Common myeloid progenitor, CD34-positive (primary cell): ENCODE results near the gene MBD5.
"Not testable (repeated sequence)": the region's sequence is repeated elsewhere in the genome, so short reads cannot be mapped to it uniquely, and the experiment has no call there.

Experiments
- CTCF ChIA-PET: fragments of 350-600 bp; sonication (Branson Sonifier 250); formaldehyde crosslinking; loops from one replicate; lab custom pipeline; 2021; ENCODE audit warnings: antibody characterized with exemption; lab: Charles Lee
- POLR2A ChIA-PET: fragments of 350-600 bp; sonication (Branson Sonifier 250); formaldehyde crosslinking; loops from one replicate; lab custom pipeline; 2021; ENCODE audit warnings: antibody characterized with exemption; lab: Charles Lee
- DNase-seq, 3 donors: peaks; one replicate each; pipeline versions ENCODE4 v3.0.0 to v3.0.0-alpha.2; 2013
- H3K27ac ChIP-seq, 2 experiments: 1 replicate in 1 of 2; 2 replicates in 1 of 2; pipeline ENCODE4 v1.7.0; 2013; ENCODE audit warnings: inconsistent platforms in 2 of 2, low read length in 2 of 2, mild to moderate bottlenecking in 2 of 2, low read depth in 1 of 2, moderate library complexity in 1 of 2; ENCODE audit not compliant: severe bottlenecking in 2 of 2, insufficient read depth in 1 of 2, poor library complexity in 1 of 2
- H3K27me3 ChIP-seq, 5 experiments: replicated peaks in 2 of 5; 1 replicate in 3 of 5; 2 replicates in 2 of 5; pipeline versions ENCODE4 v1.6.1 to v1.7.0; 2013; ENCODE audit warnings: low read length in 4 of 5, mild to moderate bottlenecking in 2 of 5, moderate library complexity in 2 of 5, inconsistent platforms in 1 of 5; ENCODE audit not compliant: insufficient read depth in 5 of 5, control insufficient read depth in 4 of 5
- H3K36me3 ChIP-seq, 4 experiments: 1 replicate in 2 of 4; 2 replicates in 2 of 4; pipeline versions ENCODE4 v1.6.1 to v1.7.0; 2013; ENCODE audit warnings: low read length in 3 of 4, control low read depth in 1 of 4, mild to moderate bottlenecking in 1 of 4; ENCODE audit not compliant: control insufficient read depth in 4 of 4, insufficient read depth in 4 of 4
- H3K4me1 ChIP-seq, 4 experiments: 1 replicate in 3 of 4; 2 replicates in 1 of 4; pipeline versions ENCODE4 v1.6.1 to v1.7.1; 2013; ENCODE audit warnings: low read length in 3 of 4, mild to moderate bottlenecking in 3 of 4, control low read depth in 1 of 4, inconsistent platforms in 1 of 4, moderate library complexity in 1 of 4; ENCODE audit not compliant: control insufficient read depth in 4 of 4, insufficient read depth in 4 of 4; ENCODE audit errors: control extremely low read depth in 1 of 4
- H3K4me3 ChIP-seq, 7 experiments: 1 replicate in 4 of 7; 2 replicates in 3 of 7; pipeline versions ENCODE4 v1.5.1 to v1.7.0; 2013; ENCODE audit warnings: mild to moderate bottlenecking in 7 of 7, low read length in 6 of 7, moderate library complexity in 6 of 7, inconsistent platforms in 2 of 7, low read depth in 2 of 7, control low read depth in 1 of 7; ENCODE audit not compliant: insufficient read depth in 4 of 7, control insufficient read depth in 1 of 7; ENCODE audit errors: extremely low read depth in 1 of 7
- H3K9me3 ChIP-seq, 5 experiments: 1 replicate in 4 of 5; 2 replicates in 1 of 5; pipeline versions ENCODE4 v1.6.1 to v1.7.1; 2013; ENCODE audit warnings: low read length in 4 of 5, mild to moderate bottlenecking in 2 of 5, inconsistent platforms in 1 of 5, low read depth in 1 of 5, moderate library complexity in 1 of 5; ENCODE audit not compliant: control insufficient read depth in 4 of 5, insufficient read depth in 2 of 5; ENCODE audit errors: control extremely low read depth in 1 of 5
- WGBS: methylation state at CpG from one replicate; pipeline ENCODE4 v1.1.5; 2013; ENCODE audit not compliant: insufficient coverage; 5-methylcytosine and 5-hydroxymethylcytosine counted together

The MBD5 gene

GRCh38 chr2:147994965-147995364, 25.9 kb upstream of the MBD5 start:
- H3K27me3 ChIP-seq, CTCF ChIA-PET, H3K4me1 ChIP-seq, H3K4me3 ChIP-seq, POLR2A ChIA-PET, H3K27ac ChIP-seq, DNase-seq: not testable (repeated sequence)
- WGBS, result 99% methylated on average over 7 of the region's 7 CpGs
- Histone ChIP-seq H3K36me3 (peaks cover 4 to 17% (median 15%) of the 10 kb centered on the region in 4 experiments), H3K9me3 (peaks cover 0 to 17% (median 5%) of the 10 kb centered on the region in 5 experiments)

GRCh38 chr2:147996828-147997227, 24.1 kb upstream of the MBD5 start:
- DNase-seq, result no peak
- CTCF ChIA-PET, result no interaction called here
- POLR2A ChIA-PET, result no interaction called here
- H3K4me3 ChIP-seq, result no peak overlapping the region
- H3K4me1 ChIP-seq, result no peaks in the 10 kb centered on the region
- H3K9me3 ChIP-seq, result peaks cover 0 to 17% (median 5%) of the 10 kb centered on the region in 5 experiments
- no peaks in the 10 kb centered on the region for H3K27me3 ChIP-seq
- peaks cover 4 to 17% (median 15%) of the 10 kb centered on the region in 4 experiments for H3K36me3 ChIP-seq
- no peak overlapping the region for H3K27ac ChIP-seq

GRCh38 chr2:147998203-147998602, 22.7 kb upstream of the MBD5 start:
- no peaks in the 10 kb centered on the region for H3K27me3 ChIP-seq
- no peak overlapping the region for H3K27ac ChIP-seq
- CTCF ChIA-PET, result interaction anchor here (0.9 to 2.1 kb wide), 2 partner anchors 10 to 19 kb away, joined by 3 to 6 read pairs; no protein-coding TSS in a partner anchor
- H3K4me1 ChIP-seq, result no peaks in the 10 kb centered on the region
- DNase-seq, result no peak
- H3K9me3 ChIP-seq, result peaks cover 0 to 19% (median 5%) of the 10 kb centered on the region in 5 experiments
- H3K4me3 ChIP-seq, result no peak overlapping the region
- 100% methylated on average over 3 of the region's 4 CpGs for WGBS
- POLR2A ChIA-PET, result no interaction called here
- peaks cover 4 to 17% (median 15%) of the 10 kb centered on the region in 4 experiments for H3K36me3 ChIP-seq

GRCh38 chr2:147999126-147999525, 21.8 kb upstream of the MBD5 start:
- no peaks in the 10 kb centered on the region for H3K27me3 ChIP-seq
- no peak overlapping the region for H3K27ac ChIP-seq
- no peaks in the 10 kb centered on the region for H3K4me1 ChIP-seq
- no peak for DNase-seq
- no peak overlapping the region for H3K4me3 ChIP-seq
- CTCF ChIA-PET, result interaction anchor here (1.2 to 2.1 kb wide), 3 partner anchors 9 to 511 kb away, joined by 3 to 6 read pairs (median 4); no protein-coding TSS in a partner anchor
- POLR2A ChIA-PET, result no interaction called here
- peaks cover 0 to 21% (median 5%) of the 10 kb centered on the region in 5 experiments for H3K9me3 ChIP-seq
- 100% methylated on average over 1 of the region's 2 CpGs for WGBS
- peaks cover 4 to 17% (median 15%) of the 10 kb centered on the region in 4 experiments for H3K36me3 ChIP-seq

GRCh38 chr2:148000095-148000494, 20.8 kb upstream of the MBD5 start:
- Histone ChIP-seq H3K36me3 (peaks cover 3 to 16% (median 12%) of the 10 kb centered on the region in 4 experiments), H3K4me3 (no peak overlapping the region), H3K27me3 (no peaks in the 10 kb centered on the region), H3K4me1 (no peaks in the 10 kb centered on the region), H3K9me3 (peaks cover 0 to 18% (median 6%) of the 10 kb centered on the region in 5 experiments), H3K27ac (no peak overlapping the region)
- POLR2A ChIA-PET, result no interaction called here
- no CpG with 5 or more reads among the region's 1 CpG for WGBS
- CTCF ChIA-PET, result interaction anchor here (1.3 kb wide), 1 partner anchor 510 kb away, joined by 4 read pairs; no protein-coding TSS in a partner anchor
- DNase-seq, result no peak

GRCh38 chr2:148002420-148002819, 18.5 kb upstream of the MBD5 start:
- H3K27ac ChIP-seq, POLR2A ChIA-PET, H3K27me3 ChIP-seq, H3K4me3 ChIP-seq, DNase-seq, H3K4me1 ChIP-seq, CTCF ChIA-PET: not testable (repeated sequence)
- peaks cover 4 to 12% (median 9%) of the 10 kb centered on the region in 4 experiments for H3K36me3 ChIP-seq
- H3K9me3 ChIP-seq, result peaks cover 0 to 14% (median 5%) of the 10 kb centered on the region in 5 experiments

- no peak overlapping the region for H3K27ac ChIP-seq
- no peaks in the 10 kb centered on the region for H3K4me1 ChIP-seq
- no peaks in the 10 kb centered on the region for H3K27me3 ChIP-seq
- POLR2A ChIA-PET, result no interaction called here
- WGBS, result 100% methylated on average over 2 of the region's 6 CpGs
- peaks cover 0 to 28% (median 8%) of the 10 kb centered on the region in 5 experiments for H3K9me3 ChIP-seq
- no peak overlapping the region for H3K4me3 ChIP-seq
- H3K36me3 ChIP-seq, result peaks cover 2 to 8% (median 4%) of the 10 kb centered on the region in 4 experiments
- DNase-seq, result no peak
- CTCF ChIA-PET, result interaction anchor here (1.0 to 1.2 kb wide), 2 partner anchors 10 to 14 kb away, joined by 3 to 4 read pairs; partner anchors contain the start of gene ORC4
These were observed 14.5 kb upstream of the MBD5 start for GRCh38 chr2:148006249-148007007.
